H1 (cell line): ENCODE data around the gene KRTAP5-8. TPM values are rescaled to one million over a fixed set of nuclear protein-coding genes. Genes with fewer than 3 reads are reported as not detected.

Experiments used
- CTCF ChIA-PET: fragments of 300-600 bp; sonication (Branson Sonifier 250); formaldehyde crosslinking; loops from one replicate; lab custom pipeline; 2021; ENCODE audit not compliant: partially characterized antibody; lab: Charles Lee
- POLR2A ChIA-PET: fragments of 300-600 bp; sonication (Branson Sonifier 250); formaldehyde crosslinking; loops from one replicate; lab custom pipeline; 2021; ENCODE audit warnings: inconsistent platforms; ENCODE audit not compliant: partially characterized antibody; lab: Charles Lee
- DNase-seq, 2 experiments: peaks; one replicate each; pipeline versions ENCODE4 v3.0.0 to v3.0.0-alpha.2; 2010 to 2022; ENCODE audit warnings: low spot score in 2 of 2, low read depth in 1 of 2, mixed read lengths in 1 of 2
- FAIRE-seq: peaks from 2 replicates; lab custom pipeline; 2011; peaks lifted over from hg19 to GRCh38; lab: Jason Lieb, UNC
- H2AFZ ChIP-seq: 2 replicates; pipeline ENCODE4 v1.8.1; 2012; ENCODE audit warnings: low read length, inconsistent platforms
- H2AK5ac ChIP-seq: 2 replicates; pipeline ENCODE4 v1.6.1; 2013; ENCODE audit warnings: low read depth, low read length
- H2BK120ac ChIP-seq: replicated peaks from 2 replicates; pipeline ENCODE3; 2013; ENCODE audit warnings: low read depth, low read length, inconsistent platforms
- H2BK12ac ChIP-seq: 2 replicates; pipeline ENCODE4 v1.6.1; 2013; ENCODE audit warnings: low read depth, low read length
- H2BK15ac ChIP-seq: 2 replicates; pipeline ENCODE4 v1.6.1; 2013; ENCODE audit warnings: low read length
- H2BK20ac ChIP-seq: 2 replicates; pipeline ENCODE4 v1.6.1; 2013; ENCODE audit warnings: low read length
- H2BK5ac ChIP-seq: 2 replicates; pipeline ENCODE4 v1.6.1; 2013; ENCODE audit warnings: low read depth, low read length
- H3K14ac ChIP-seq: 2 replicates; pipeline ENCODE4 v1.6.1; 2013; ENCODE audit warnings: inconsistent platforms; ENCODE audit not compliant: insufficient read length
- H3K18ac ChIP-seq: 2 replicates; pipeline ENCODE4 v1.6.1; 2013; ENCODE audit warnings: low read length; ENCODE audit errors: extremely low read depth
- H3K23ac ChIP-seq: 2 replicates; pipeline ENCODE4 v1.6.1; 2013; ENCODE audit warnings: inconsistent platforms; ENCODE audit not compliant: insufficient read length
- H3K23me2 ChIP-seq: 2 replicates; pipeline ENCODE4 v1.6.1; 2013; ENCODE audit warnings: low read depth, low read length
- H3K27ac ChIP-seq: 2 replicates; pipeline ENCODE4 v1.6.1; 2011; ENCODE audit warnings: low read depth, low read length, inconsistent platforms
- H3K27me3 ChIP-seq, 4 experiments: replicated peaks in 1 of 4; 1 replicate in 1 of 4; 2 replicates in 3 of 4; pipeline versions ENCODE4 v1.6.1 to v1.8.1; 2011 to 2013; ENCODE audit warnings: low read length in 3 of 4, mild to moderate bottlenecking in 3 of 4, inconsistent platforms in 2 of 4, mixed read lengths in 2 of 4, moderate library complexity in 1 of 4; ENCODE audit not compliant: control insufficient read depth in 3 of 4, insufficient read depth in 3 of 4; ENCODE audit errors: extremely low read depth in 1 of 4
- H3K36me3 ChIP-seq, 4 experiments: 2 replicates each; pipeline versions ENCODE4 v1.6.1 to v1.8.1; 2011 to 2013; ENCODE audit warnings: mild to moderate bottlenecking in 4 of 4, low read length in 3 of 4, moderate library complexity in 2 of 4, control low read depth in 1 of 4, inconsistent platforms in 1 of 4; ENCODE audit not compliant: insufficient read depth in 4 of 4, control insufficient read depth in 2 of 4
- H3K4ac ChIP-seq: replicated peaks from 2 replicates; pipeline ENCODE3; 2013; ENCODE audit warnings: low read length, low read depth, mixed read lengths, inconsistent platforms; ENCODE audit not compliant: insufficient read length
- H3K4me1 ChIP-seq, 4 experiments: replicated peaks in 1 of 4; 1 replicate in 1 of 4; 2 replicates in 3 of 4; pipeline versions ENCODE4 v1.6.1 to v1.8.1; 2011 to 2013; ENCODE audit warnings: low read length in 3 of 4, inconsistent platforms in 2 of 4, mixed read lengths in 1 of 4; ENCODE audit not compliant: insufficient read depth in 4 of 4, control insufficient read depth in 3 of 4
- H3K4me2 ChIP-seq, 2 experiments: 2 replicates each; pipeline versions ENCODE4 v1.6.1 to v1.8.1; 2011 to 2013; ENCODE audit warnings: low read depth in 2 of 2, low read length in 2 of 2, control low read depth in 1 of 2, inconsistent platforms in 1 of 2, mild to moderate bottlenecking in 1 of 2; ENCODE audit not compliant: insufficient read depth in 1 of 2
- H3K4me3 ChIP-seq, 4 experiments: fragments of 200-600, 300-600 bp in 1 of 4; sonication (generic), shearing (Covaris generic), sonication (Bioruptor Twin) in 1 of 4; 2 replicates each; pipeline versions ENCODE4 v1.5.1 to v1.8.1; 2011 to 2016; ENCODE audit warnings: low read length in 4 of 4, low read depth in 3 of 4, control low read depth in 2 of 4, inconsistent platforms in 2 of 4, mild to moderate bottlenecking in 2 of 4, mixed read lengths in 1 of 4, moderate library complexity in 1 of 4; ENCODE audit not compliant: insufficient read depth in 2 of 4; ENCODE audit errors: extremely low read depth in 1 of 4
- H3K56ac ChIP-seq: replicated peaks from 2 replicates; pipeline ENCODE3; 2013; ENCODE audit warnings: low read depth, mild to moderate bottlenecking, mixed read lengths, low read length, inconsistent platforms; ENCODE audit not compliant: insufficient read length
- H3K79me1 ChIP-seq: 2 replicates; pipeline ENCODE4 v1.6.1; 2013; ENCODE audit warnings: low read depth, low read length, control low read depth
- H3K79me2 ChIP-seq, 2 experiments: 2 replicates each; pipeline versions ENCODE4 v1.6.1 to v1.8.1; 2012 to 2013; ENCODE audit warnings: low read length in 2 of 2, mild to moderate bottlenecking in 2 of 2, inconsistent platforms in 1 of 2; ENCODE audit not compliant: insufficient read depth in 2 of 2, control insufficient read depth in 1 of 2
- H3K9ac ChIP-seq, 4 experiments: replicated peaks in 1 of 4; 1 replicate in 1 of 4; 2 replicates in 3 of 4; pipeline versions ENCODE4 v1.6.1 to v1.8.1; 2011 to 2013; ENCODE audit warnings: low read depth in 3 of 4, low read length in 3 of 4, control low read depth in 2 of 4, mild to moderate bottlenecking in 2 of 4, moderate library complexity in 2 of 4, inconsistent platforms in 1 of 4; ENCODE audit errors: extremely low read depth in 1 of 4
- H3K9me3 ChIP-seq, 2 experiments: 2 replicates each; pipeline versions ENCODE4 v1.6.1 to v1.8.1; 2012 to 2013; ENCODE audit warnings: mild to moderate bottlenecking in 2 of 2, moderate library complexity in 2 of 2, control low read depth in 1 of 2, inconsistent platforms in 1 of 2, low read depth in 1 of 2, low read length in 1 of 2, mixed read lengths in 1 of 2; ENCODE audit not compliant: insufficient read depth in 2 of 2
- H4K20me1 ChIP-seq, 2 experiments: replicated peaks in 1 of 2; 2 replicates each; pipeline versions ENCODE3 to v1.8.1; 2011 to 2013; ENCODE audit warnings: inconsistent platforms in 2 of 2, low read length in 2 of 2, mild to moderate bottlenecking in 1 of 2; ENCODE audit not compliant: insufficient read depth in 2 of 2, control insufficient read depth in 1 of 2
- H4K5ac ChIP-seq: 2 replicates; pipeline ENCODE4 v1.6.1; 2013; ENCODE audit warnings: low read length, low read depth, mixed read lengths, inconsistent platforms; ENCODE audit not compliant: insufficient read length
- H4K8ac ChIP-seq: 2 replicates; pipeline ENCODE4 v1.8.0; 2013; ENCODE audit warnings: mild to moderate bottlenecking, moderate library complexity, low read length, inconsistent platforms; ENCODE audit not compliant: insufficient read depth; ENCODE audit errors: extremely low read depth
- H4K91ac ChIP-seq: replicated peaks from 2 replicates; pipeline ENCODE3; 2013; ENCODE audit warnings: low read length, mixed read lengths, inconsistent platforms; ENCODE audit not compliant: insufficient read length
- NANOG ChIP-seq: IDR thresholded peaks from 2 replicates; pipeline ENCODE4 v1.6.1; 2011; ENCODE audit warnings: low read length, low read depth, mild to moderate bottlenecking, inconsistent platforms; ENCODE audit not compliant: insufficient read depth, poor library complexity, severe bottlenecking
- WGBS, 2 experiments: shearing (Covaris generic) in 1 of 2; methylation state at CpG; one replicate each; pipeline versions ENCODE4 v1.1.6 to v1.1.7; 2013 to 2015; ENCODE audit warnings: low lambda C conversion rate in 2 of 2, mixed read lengths in 2 of 2, inconsistent platforms in 1 of 2, low coverage in 1 of 2, missing lambda C conversion rate in 1 of 2; ENCODE audit not compliant: insufficient replicate concordance in 2 of 2, insufficient coverage in 1 of 2, insufficient read length in 1 of 2; ENCODE audit errors: extremely low coverage in 1 of 2, missing lambda C conversion rate in 1 of 2; 5-methylcytosine and 5-hydroxymethylcytosine counted together
- polyA plus RNA-seq, 7 experiments: library from polyadenylated mRNA; depleted of rRNA in 3 of 7; stranded (reverse) in 5 of 7; unstranded in 2 of 7; fragments of >200 nt in 5 of 7; fragments of 200-250 nt in 2 of 7; gene quantifications; 1 replicate in 5 of 7; 2 replicates in 1 of 7; 4 replicates in 1 of 7; pipeline versions ENCODE4 v1.2.1 to v1.2.3, GENCODE V29; 2011 to 2013; ENCODE audit warnings: missing spikeins in 2 of 7, mixed read lengths in 2 of 7
- total RNA-seq: library from RNA; stranded (reverse); fragmentation: NEBNext Ultra II Directional; extraction: Animal tissue kit (Norgen Biotek cat#: 25700); gene quantifications from 2 replicates; pipeline ENCODE4 v1.2.1, GENCODE V29; 2021

KRTAP5-8 gene
- total and polyA plus RNA-seq, 2 of the 8 experiments (the other 6 are each of a cell fraction or from before 2014, with no cell fraction given): not detected

GRCh38 chr11:71519546-71519945, 18.3 kb upstream of the KRTAP5-8 start:
- Histone ChIP-seq H4K5ac (no peak overlapping the region), H3K9ac (no peak overlapping the region), H3K9me3 (no peaks in the 10 kb centered on the region), H2AFZ (no peak overlapping the region), H3K4ac (no peak overlapping the region), H3K79me1 (no peaks in the 10 kb centered on the region), H2BK5ac (no peak overlapping the region), H2BK20ac (no peak overlapping the region), H4K8ac (no peak overlapping the region), H3K79me2 (no peaks in the 10 kb centered on the region), H3K14ac (no peak overlapping the region), H3K23me2 (no peaks in the 10 kb centered on the region), H3K27ac (no peak overlapping the region), H3K4me3 (no peak overlapping the region), H3K56ac (no peak overlapping the region), H3K23ac (no peak overlapping the region), H2BK120ac (no peak overlapping the region), H3K27me3 (peaks cover 0 to 2% (median 0%) of the 10 kb centered on the region in 4 experiments; a peak in 1 of 7 replicates), H2BK15ac (no peak overlapping the region), H3K4me2 (no peak overlapping the region), H3K18ac (no peak overlapping the region), H2AK5ac (no peak overlapping the region), H3K36me3 (no peaks in the 10 kb centered on the region), H4K91ac (no peak overlapping the region), H3K4me1 (no peaks in the 10 kb centered on the region), H2BK12ac (no peak overlapping the region), H4K20me1 (no peaks in the 10 kb centered on the region)
- ChIA-PET POLR2A (no interaction called here), CTCF (interaction anchor here (0.6 to 1.4 kb wide), 2 partner anchors 12 to 60 kb away, joined by 3 read pairs; no protein-coding TSS in a partner anchor)
- WGBS, 2 experiments: 85% methylated on average over 10 of the region's 10 CpGs; no CpG with 5 or more reads in 1 of the 2 experiments
- no peak for TF ChIP-seq NANOG
- FAIRE-seq (no peak), DNase-seq (no peak)
